EH (cell line): ENCODE data around the gene ABLIM3.
"Not testable (repeated sequence)": the region's sequence is repeated elsewhere in the genome, so short reads cannot be mapped to it uniquely, and the experiment has no call there.

ENCODE experiments used
- DNase-seq: peaks from one replicate; pipeline ENCODE4 v3.0.0-alpha.2; 2015; ENCODE audit warnings: low read depth

Gene ABLIM3

GRCh38 chr5:149257889-149258705 lies 116.8 kb downstream of the ABLIM3 start:
- DNase-seq: peak; percentile 95

- no peak for DNase-seq
Observed at GRCh38 chr5:149260761-149261160, 119.5 kb downstream of the ABLIM3 start.

- no peak for DNase-seq
Observed at GRCh38 chr5:149261246-149261645, 120.0 kb downstream of the ABLIM3 start.

- no peak for DNase-seq
Observed at GRCh38 chr5:149262315-149262714, 121.0 kb downstream of the ABLIM3 start.

GRCh38 chr5:149264439-149265067 lies 123.3 kb downstream of the ABLIM3 start:
- no peak for DNase-seq

- no peak for DNase-seq
Observed at GRCh38 chr5:149265068-149265465, 123.8 kb downstream of the ABLIM3 start.

- DNase-seq: peak; percentile 65
Observed at GRCh38 chr5:149265597-149265996, 124.3 kb downstream of the ABLIM3 start.

GRCh38 chr5:149267241-149267973 lies 126.1 kb downstream of the ABLIM3 start:
- peak; percentile 25 for DNase-seq

GRCh38 chr5:149268928-149269557 lies 127.8 kb downstream of the ABLIM3 start:
- peak; percentile 75 for DNase-seq

- DNase-seq: no peak
Observed at GRCh38 chr5:149271195-149271715, 130.0 kb downstream of the ABLIM3 start.

- DNase-seq: peak; percentile 63
Observed at GRCh38 chr5:149271716-149272563, 130.6 kb downstream of the ABLIM3 start, which contains the start of gene AFAP1L1. Gene AFAP1L1 (plus strand): TSS chr5:149271859. CDS start chr5:149271969, 110 bp downstream.

GRCh38 chr5:149272781-149273180 lies 131.5 kb downstream of the ABLIM3 start:
- DNase-seq: not testable (repeated sequence)

- no peak for DNase-seq
Observed at GRCh38 chr5:149273237-149273636, 131.9 kb downstream of the ABLIM3 start.

GRCh38 chr5:149273950-149274349 lies 132.7 kb downstream of the ABLIM3 start:
- no peak for DNase-seq

- DNase-seq: no peak
Observed at GRCh38 chr5:149274939-149275338, 133.6 kb downstream of the ABLIM3 start.

- no peak for DNase-seq
Observed at GRCh38 chr5:149277801-149278200, 136.5 kb downstream of the ABLIM3 start.

- DNase-seq: no peak
Observed at GRCh38 chr5:149278451-149279210, 137.3 kb downstream of the ABLIM3 start.

GRCh38 chr5:149279661-149280060 lies 138.4 kb downstream of the ABLIM3 start:
- DNase-seq: no peak

- no peak for DNase-seq
Observed at GRCh38 chr5:149280124-149280523, 138.8 kb downstream of the ABLIM3 start.

- no peak for DNase-seq
Observed at GRCh38 chr5:149280802-149281201, 139.5 kb downstream of the ABLIM3 start.
